GM19467 (cell line): ENCODE measurements around the gene MAGEA12.
"Not testable (repeated sequence)": the region's sequence is repeated elsewhere in the genome, so short reads cannot be mapped to it uniquely, and the experiment has no call there.

ENCODE experiments used
- ATAC-seq: cut with Tn5 transposase; IDR thresholded peaks from one replicate; pipeline ENCODE4 v1.9.1; 2021; ENCODE audit warnings: mild to moderate bottlenecking, moderate library complexity; ENCODE audit not compliant: unreplicated experiment

MAGEA12 gene, protein sequence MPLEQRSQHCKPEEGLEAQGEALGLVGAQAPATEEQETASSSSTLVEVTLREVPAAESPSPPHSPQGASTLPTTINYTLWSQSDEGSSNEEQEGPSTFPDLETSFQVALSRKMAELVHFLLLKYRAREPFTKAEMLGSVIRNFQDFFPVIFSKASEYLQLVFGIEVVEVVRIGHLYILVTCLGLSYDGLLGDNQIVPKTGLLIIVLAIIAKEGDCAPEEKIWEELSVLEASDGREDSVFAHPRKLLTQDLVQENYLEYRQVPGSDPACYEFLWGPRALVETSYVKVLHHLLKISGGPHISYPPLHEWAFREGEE

DNA sequence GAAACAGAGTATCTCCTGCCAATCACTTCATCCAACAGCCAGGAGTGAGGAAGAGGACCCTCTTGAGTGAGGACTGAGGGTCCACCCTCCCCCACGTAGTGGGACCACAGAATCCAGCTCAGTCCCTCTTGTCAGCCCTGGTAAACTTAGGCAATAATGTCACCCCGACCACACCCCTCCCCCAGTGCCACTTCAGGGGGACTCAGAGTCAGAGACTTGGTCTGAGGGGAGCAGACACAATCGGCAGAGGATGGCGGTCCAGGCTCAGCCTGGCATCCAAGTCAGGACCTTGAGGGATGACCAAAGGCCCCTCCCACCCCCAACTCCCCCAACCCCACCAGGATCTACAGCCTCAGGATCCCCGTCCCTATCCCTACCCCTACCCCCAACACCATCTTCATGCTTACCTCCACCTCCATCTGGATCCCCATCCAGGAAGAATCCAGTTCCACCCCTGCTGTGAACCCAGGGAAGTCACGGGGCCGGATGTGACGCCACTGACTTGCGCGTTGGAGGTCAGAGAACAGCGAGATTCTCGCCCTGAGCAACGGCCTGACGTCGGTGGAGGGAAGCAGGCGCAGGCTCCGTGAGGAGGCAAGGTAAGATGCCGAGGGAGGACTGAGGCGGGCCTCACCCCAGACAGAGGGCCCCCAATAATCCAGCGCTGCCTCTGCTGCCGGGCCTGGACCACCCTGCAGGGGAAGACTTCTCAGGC, at the start of gene MAGEA12, which contains the start of gene CSAG1:
Gene MAGEA12, plus strand, starts transcription at position 497 of the 715 bp plus-strand sequence. CDS start 2,405 bp downstream, outside the sequence.
Gene CSAG1, minus strand, starts transcription at position 461 of the 715 bp plus-strand sequence. CDS start 1,261 bp downstream, outside the sequence.
- ATAC-seq = no peak

DNA sequence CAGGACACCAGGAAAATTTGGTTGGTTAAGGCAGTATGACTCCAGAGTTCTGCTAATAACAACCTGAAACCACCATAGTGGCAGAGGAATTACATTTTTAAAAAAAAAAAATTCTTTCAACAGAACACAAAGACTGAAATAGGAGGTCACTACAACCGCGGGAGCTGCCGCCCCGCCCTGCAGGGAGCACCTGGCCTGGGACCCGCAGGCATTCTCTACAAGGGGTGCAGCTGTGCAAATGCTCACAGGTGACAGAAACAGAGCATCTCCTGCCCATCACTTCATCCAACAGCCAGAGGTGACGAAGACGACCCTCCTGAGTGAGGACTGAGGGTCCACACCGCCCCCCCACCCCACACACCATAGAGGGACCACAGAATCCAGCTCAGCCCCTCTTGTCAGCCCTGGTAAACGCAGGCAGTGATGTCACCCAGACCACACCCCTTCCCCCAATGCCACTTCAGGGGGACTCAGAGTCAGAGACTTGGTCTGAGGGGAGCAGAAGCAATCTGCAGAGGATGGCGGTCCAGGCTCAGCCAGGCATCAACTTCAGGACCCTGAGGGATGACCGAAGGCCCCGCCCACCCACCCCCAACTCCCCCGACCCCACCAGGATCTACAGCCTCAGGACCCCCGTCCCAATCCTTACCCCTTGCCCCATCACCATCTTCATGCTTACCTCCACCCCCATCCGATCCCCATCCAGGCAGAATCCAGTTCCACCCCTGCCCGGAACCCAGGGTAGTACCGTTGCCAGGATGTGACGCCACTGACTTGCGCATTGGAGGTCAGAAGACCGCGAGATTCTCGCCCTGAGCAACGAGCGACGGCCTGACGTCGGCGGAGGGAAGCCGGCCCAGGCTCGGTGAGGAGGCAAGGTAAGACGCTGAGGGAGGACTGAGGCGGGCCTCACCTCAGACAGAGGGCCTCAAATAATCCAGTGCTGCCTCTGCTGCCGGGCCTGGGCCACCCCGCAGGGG, 35.3 kb upstream of the MAGEA12 start, which contains the start of gene MAGEA3:
Gene MAGEA3, plus strand, starts transcription at position 843 of the 980 bp plus-strand sequence. CDS start 2,039 bp downstream, outside the sequence.
- ATAC-seq = not testable (repeated sequence)

DNA sequence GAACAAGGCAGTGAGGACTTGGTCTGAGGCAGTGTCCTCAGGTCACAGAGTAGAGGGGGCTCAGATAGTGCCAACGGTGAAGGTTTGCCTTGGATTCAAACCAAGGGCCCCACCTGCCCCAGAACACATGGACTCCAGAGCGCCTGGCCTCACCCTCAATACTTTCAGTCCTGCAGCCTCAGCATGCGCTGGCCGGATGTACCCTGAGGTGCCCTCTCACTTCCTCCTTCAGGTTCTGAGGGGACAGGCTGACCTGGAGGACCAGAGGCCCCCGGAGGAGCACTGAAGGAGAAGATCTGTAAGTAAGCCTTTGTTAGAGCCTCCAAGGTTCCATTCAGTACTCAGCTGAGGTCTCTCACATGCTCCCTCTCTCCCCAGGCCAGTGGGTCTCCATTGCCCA, 33.2 kb upstream of the MAGEA12 start:
- not testable (repeated sequence) for ATAC-seq

DNA sequence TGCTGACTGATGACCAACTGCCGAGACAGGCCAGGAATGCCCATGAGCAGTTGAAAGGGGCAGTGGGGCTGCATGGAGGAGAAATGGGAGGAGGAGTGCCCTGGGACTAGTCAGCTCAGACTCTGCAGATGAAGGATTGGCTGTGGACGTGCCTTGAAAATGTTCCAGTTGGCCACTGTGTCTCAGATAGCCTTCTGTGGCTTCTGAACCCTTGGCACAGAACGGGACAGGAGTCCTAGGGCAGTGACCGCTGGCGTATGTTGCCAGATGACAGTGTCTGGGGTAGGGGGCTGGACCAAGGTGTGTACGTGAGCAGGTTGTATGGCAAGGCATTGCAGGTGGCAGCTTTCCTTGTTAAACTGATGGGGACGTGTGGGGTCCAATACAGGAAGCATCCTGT, 27.1 kb upstream of the MAGEA12 start:
- ATAC-seq = not testable (repeated sequence)

DNA sequence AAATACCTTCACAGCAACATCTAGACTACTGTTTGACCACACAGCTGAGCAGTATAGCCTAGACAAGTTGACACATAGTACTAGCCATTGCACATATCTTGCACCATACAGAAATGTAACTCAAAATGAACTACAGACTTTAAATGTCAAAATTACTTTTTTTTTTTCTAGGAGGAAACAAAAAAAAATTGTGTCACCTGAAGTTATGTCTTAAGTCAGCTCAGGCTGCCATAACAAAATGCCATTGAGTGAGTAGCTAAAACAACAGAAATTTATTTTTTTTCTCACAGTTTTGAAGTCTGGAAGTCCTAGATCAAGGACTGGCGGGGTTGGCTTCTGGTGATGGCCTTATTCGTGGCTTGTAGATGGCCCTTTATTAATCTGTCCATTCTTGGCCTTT, 24.4 kb upstream of the MAGEA12 start, which contains the start of gene CSAG2:
Gene CSAG2, minus strand, starts transcription at position 101 of the 400 bp plus-strand sequence. CDS start 161 bp downstream, outside the sequence.
- not testable (repeated sequence) for ATAC-seq

GRCh38 chrX:152713195-152713594, 20.4 kb upstream of the MAGEA12 start:
- ATAC-seq = not testable (repeated sequence)

DNA sequence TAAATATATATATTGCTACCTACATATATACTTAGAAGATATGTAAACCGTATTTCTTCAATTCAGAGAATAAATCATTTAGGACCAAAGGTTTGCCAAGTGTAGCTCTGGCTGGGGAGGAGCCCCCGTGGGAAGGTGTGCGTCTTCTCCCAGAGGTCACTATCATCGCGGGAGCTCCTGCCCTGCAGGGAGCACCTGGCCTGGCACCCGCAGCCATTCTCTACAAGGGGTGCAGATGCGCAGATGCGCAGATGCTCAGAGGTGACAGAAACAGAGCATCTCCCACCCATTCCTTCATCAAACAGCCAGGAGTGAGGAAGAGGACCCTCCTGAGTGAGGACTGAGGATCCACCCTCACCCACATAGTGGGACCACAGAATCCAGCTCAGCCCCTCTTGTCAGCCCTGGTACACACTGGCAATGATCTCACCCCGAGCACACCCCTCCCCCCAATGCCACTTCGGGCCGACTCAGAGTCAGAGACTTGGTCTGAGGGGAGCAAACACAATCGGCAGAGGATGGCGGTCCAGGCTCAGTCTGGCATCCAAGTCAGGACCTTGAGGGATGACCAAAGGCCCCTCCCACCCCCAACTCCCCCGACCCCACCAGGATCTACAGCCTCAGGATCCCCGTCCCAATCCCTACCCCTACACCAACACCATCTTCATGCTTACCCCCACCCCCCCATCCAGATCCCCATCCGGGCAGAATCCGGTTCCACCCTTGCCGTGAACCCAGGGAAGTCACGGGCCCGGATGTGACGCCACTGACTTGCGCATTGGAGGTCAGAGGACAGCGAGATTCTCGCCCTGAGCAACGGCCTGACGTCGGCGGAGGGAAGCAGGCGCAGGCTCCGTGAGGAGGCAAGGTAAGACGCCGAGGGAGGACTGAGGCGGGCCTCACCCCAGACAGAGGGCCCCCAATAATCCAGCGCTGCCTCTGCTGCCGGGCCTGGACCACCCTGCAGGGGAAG, 19.5 kb upstream of the MAGEA12 start, which contains the start of gene MAGEA2B:
Gene MAGEA2B, plus strand, starts transcription at position 814 of the 973 bp plus-strand sequence. CDS start 2,479 bp downstream, outside the sequence.
- not testable (repeated sequence) for ATAC-seq

DNA sequence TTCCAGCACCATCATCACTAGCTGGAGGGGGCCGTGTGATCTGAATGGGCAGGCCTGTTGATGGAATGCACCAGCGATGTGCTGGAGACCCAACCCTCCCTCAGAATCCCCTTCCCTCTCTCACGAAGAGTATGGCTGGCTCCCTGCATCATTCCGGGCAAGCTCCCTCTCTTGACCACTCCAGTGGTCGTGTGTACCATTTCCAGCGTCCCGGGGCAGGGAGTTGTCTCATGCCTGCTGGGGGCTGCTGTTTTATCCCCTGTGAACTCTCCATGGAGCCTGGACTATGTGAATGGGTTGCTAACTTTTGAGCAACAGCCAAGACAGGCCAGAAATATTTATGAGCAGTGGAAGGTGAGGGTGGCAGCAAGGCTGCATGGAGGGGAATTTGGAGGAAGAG, 8.1 kb upstream of the MAGEA12 start:
- ATAC-seq = no peak

GRCh38 chrX:152734143-152734858, 744 bp downstream of the MAGEA12 start:
- not testable (repeated sequence) for ATAC-seq

- ATAC-seq = no peak
Measured at GRCh38 chrX:152735101-152735500, 1.5 kb downstream of the MAGEA12 start.

GRCh38 chrX:152735860-152736511, 2.4 kb downstream of the MAGEA12 start:
- no peak for ATAC-seq

- ATAC-seq = not testable (repeated sequence)
Measured at GRCh38 chrX:152736528-152736927, 3.0 kb downstream of the MAGEA12 start.

DNA sequence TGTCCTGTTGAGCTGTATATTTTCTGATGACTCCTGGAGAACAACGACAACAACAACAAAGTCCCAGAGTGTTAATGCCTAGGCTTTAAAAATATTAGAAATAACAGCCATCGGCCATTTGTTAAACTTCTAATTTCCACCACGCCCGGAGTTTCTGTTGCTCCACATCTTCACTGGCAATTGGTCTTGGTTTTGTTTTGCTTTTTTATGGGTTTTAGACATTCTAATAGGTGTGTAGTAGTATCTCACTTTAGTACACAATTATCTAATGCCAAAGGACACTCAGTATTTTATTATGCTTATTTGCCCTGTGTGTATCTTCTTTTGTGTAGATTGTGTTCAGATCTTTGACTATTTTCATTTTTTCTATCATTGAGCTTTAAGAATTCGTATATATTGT, 5.0 kb downstream of the MAGEA12 start:
- ATAC-seq = no peak

- ATAC-seq = not testable (repeated sequence)
Measured at GRCh38 chrX:152753686-152754650, 20.4 kb downstream of the MAGEA12 start, which contains the start of gene MAGEA2. MAGEA2 (minus strand) TSS chrX:152753842; CDS start chrX:152751363, 2,479 bp downstream.

- ATAC-seq = not testable (repeated sequence)
Measured at GRCh38 chrX:152754871-152755270, 21.3 kb downstream of the MAGEA12 start.

DNA sequence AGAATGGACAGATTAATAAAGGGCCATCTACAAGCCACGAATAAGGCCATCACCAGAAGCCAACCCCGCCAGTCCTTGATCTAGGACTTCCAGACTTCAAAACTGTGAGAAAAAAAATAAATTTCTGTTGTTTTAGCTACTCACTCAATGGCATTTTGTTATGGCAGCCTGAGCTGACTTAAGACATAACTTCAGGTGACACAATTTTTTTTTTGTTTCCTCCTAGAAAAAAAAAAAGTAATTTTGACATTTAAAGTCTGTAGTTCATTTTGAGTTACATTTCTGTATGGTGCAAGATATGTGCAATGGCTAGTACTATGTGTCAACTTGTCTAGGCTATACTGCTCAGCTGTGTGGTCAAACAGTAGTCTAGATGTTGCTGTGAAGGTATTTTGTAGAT, 25.4 kb downstream of the MAGEA12 start, which contains the start of gene CSAG3:
Gene CSAG3, plus strand, starts transcription at position 301 of the 400 bp plus-strand sequence.
- not testable (repeated sequence) for ATAC-seq
